Loucy (cell line): ENCODE results near the gene TLDC2.

ENCODE experiments used
- CTCF ChIP-seq: fragments of 200-600 bp; sonication (generic); conservative IDR thresholded peaks from 2 replicates; pipeline ENCODE4 v1.5.1; 2014; ENCODE audit warnings: mild to moderate bottlenecking, antibody characterized with exemption, low read length
- EZH2phosphoT487 ChIP-seq: fragments of 200-600 bp; IDR thresholded peaks from 2 replicates; pipeline ENCODE4 v1.6.1; 2018; ENCODE audit warnings: antibody characterized with exemption, mild to moderate bottlenecking, moderate library complexity, borderline replicate concordance

GRCh38 chr20:36878941-36879340 is 3.0 kb downstream of the TLDC2 start:
- TF ChIP-seq EZH2phosphoT487 (no peak), CTCF (no peak)
